HG03280 (cell line): Measurements from ENCODE around the gene FLT4.

ENCODE experiments used
- ATAC-seq: cut with Tn5 transposase; IDR thresholded peaks from one replicate; pipeline ENCODE4 v1.9.1; 2021; ENCODE audit warnings: mild to moderate bottlenecking, moderate library complexity; ENCODE audit not compliant: unreplicated experiment

The FLT4 gene

GRCh38 chr5:180643191-180643851 is 6.1 kb downstream of the FLT4 start:
- ATAC-seq: no peak

GRCh38 chr5:180642779-180643178 is 6.6 kb downstream of the FLT4 start:
- no peak for ATAC-seq

- no peak for ATAC-seq
Observed at GRCh38 chr5:180642181-180642775, 7.1 kb downstream of the FLT4 start.

GRCh38 chr5:180641566-180641900 is 7.9 kb downstream of the FLT4 start:
- ATAC-seq: no peak

GRCh38 chr5:180640861-180641565 is 8.4 kb downstream of the FLT4 start:
- ATAC-seq: no peak

- ATAC-seq: no peak
Observed at GRCh38 chr5:180640611-180640860, 8.9 kb downstream of the FLT4 start.

- ATAC-seq: no peak
Observed at GRCh38 chr5:180639741-180640610, 9.4 kb downstream of the FLT4 start.

- ATAC-seq: no peak
Observed at GRCh38 chr5:180639287-180639686, 10.1 kb downstream of the FLT4 start.

GRCh38 chr5:180637962-180638680 is 11.3 kb downstream of the FLT4 start:
- ATAC-seq: no peak

GRCh38 chr5:180636403-180637075 is 12.9 kb downstream of the FLT4 start:
- no peak for ATAC-seq

GRCh38 chr5:180636016-180636402 is 13.4 kb downstream of the FLT4 start:
- ATAC-seq: no peak

GRCh38 chr5:180633283-180634177 is 15.9 kb downstream of the FLT4 start:
- no peak for ATAC-seq

- no peak for ATAC-seq
Observed at GRCh38 chr5:180632768-180633167, 16.6 kb downstream of the FLT4 start.

- no peak for ATAC-seq
Observed at GRCh38 chr5:180631549-180632383, 17.6 kb downstream of the FLT4 start.

- ATAC-seq: no peak
Observed at GRCh38 chr5:180630426-180630825, 19.0 kb downstream of the FLT4 start.

- ATAC-seq: no peak
Observed at GRCh38 chr5:180629831-180630382, 19.5 kb downstream of the FLT4 start.

GRCh38 chr5:180628827-180629750 is 20.3 kb downstream of the FLT4 start:
- ATAC-seq: no peak
